HG03025 (cell line): Measurements from ENCODE around the gene MTERF4.

Source experiments
- ATAC-seq: cut with Tn5 transposase; IDR thresholded peaks from one replicate; pipeline ENCODE4 v1.9.1; 2021; ENCODE audit warnings: mild to moderate bottlenecking, moderate library complexity; ENCODE audit not compliant: unreplicated experiment, low FRiP score

Gene MTERF4

DNA sequence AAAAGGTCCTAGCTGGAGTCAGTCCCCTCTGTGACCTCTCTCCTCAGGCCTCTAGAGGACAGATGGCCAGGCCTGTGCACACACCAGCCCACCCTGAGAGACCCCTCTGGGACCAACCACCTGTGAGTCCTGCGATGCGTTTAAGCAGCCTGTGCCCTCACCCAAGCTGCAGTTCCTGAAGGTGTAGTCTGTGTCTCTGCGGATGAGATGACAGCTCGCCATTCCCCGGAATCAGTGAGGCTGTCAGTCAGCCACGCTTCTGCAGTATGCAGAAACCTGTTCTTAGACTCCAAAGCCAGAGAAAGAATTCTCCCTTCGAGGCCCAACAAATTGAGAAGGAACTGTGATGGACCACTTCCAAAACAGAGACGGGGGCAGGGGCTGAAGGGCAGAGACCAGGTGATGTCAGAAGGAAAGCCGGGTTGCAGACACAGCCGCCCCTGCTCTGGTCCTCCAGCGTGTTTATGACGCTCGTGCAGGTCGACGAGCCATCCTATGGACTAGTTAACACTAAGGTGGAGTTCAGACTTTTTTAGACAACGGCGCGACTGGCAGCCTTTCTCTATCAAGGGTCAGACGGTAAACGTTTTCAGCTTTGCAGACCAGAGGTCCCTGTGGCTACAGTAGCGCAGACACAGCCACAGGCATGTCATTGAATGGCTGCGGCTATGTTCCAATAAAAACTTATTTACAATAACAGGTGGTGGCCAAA, 10.2 kb downstream of the MTERF4 start:
- ATAC-seq, result no peak

DNA sequence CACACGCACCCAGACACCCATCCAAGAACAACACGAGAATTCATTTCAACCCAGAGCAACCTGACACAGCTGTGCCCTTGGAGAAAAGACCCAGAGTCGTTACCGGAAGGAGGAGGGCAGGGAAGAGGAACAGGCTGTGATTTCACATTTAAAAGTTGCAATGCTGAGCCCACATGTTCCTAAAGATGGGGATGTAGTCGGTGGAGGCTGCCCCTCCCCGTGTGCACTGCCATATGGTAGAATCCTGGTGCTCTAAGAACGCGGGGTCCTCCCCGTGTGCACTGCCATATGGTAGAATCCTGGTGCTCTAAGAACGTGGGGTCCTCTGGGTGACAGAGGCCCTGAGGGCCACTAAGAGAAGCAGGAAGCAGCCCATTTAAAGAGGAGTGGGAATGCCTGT, 10.9 kb downstream of the MTERF4 start:
- ATAC-seq, result no peak

DNA sequence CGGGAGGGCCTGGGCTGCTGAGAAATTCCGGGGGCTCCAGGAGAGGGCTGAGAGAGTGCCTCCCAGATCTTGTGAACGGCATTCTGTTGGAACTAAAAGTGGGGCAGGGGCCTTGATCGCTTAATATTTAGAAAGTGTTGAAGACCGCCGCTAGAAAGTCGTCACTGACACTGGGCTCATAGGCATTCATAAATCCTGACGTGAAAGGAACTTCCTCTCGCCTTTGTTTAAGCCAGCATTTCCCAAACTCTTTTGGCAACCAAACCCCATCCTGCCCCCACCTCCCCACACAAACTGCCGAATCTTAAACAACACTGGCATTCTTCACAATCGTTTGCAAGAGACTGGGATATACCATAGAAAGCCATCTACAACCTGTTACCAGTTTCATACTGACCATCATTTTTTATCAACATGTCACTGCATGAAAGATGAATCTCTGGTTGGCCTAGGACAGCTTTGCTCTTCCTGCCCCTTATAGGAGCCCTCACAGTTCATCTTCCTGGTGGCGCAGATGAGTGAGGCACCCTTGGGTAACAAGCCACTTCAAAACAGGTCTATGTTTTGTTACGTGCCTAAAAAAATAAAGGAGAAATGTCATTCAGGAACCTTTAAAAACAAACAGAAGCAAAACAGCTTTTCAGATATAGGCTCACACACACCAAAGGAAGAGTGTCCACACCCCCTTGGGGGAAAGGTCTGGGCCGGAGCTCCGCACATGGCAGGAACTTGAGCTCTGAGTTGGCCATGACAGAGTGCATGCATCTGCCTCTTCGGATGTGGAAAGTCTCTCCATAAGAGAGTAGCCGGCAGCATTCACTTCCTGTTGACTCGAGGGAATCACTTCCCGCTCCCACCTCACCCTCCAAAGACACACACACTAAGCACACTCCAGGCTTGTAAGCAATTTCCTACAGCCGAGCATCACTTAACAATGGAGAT, 13.0 kb downstream of the MTERF4 start:
- ATAC-seq, result no peak

DNA sequence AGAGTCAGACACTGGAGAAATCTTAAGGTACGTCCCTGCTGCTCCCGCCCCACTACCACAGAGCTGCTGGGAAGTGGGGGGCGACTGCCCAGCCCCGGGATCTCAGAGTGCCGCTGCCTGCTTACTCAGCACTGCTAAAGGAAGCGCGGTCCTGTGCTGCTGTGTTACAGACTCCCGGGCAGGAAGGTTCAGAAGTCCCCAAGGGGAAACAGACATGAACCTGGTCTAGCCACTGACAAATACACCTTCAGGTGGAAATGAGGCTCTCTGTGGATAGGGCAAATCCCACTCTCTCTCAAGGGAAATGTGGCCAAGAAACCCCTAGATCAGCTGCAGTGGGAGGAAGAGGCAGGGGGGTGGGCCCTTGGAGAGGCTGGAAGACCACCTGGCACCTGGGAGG, 13.7 kb downstream of the MTERF4 start:
- ATAC-seq, result no peak

DNA sequence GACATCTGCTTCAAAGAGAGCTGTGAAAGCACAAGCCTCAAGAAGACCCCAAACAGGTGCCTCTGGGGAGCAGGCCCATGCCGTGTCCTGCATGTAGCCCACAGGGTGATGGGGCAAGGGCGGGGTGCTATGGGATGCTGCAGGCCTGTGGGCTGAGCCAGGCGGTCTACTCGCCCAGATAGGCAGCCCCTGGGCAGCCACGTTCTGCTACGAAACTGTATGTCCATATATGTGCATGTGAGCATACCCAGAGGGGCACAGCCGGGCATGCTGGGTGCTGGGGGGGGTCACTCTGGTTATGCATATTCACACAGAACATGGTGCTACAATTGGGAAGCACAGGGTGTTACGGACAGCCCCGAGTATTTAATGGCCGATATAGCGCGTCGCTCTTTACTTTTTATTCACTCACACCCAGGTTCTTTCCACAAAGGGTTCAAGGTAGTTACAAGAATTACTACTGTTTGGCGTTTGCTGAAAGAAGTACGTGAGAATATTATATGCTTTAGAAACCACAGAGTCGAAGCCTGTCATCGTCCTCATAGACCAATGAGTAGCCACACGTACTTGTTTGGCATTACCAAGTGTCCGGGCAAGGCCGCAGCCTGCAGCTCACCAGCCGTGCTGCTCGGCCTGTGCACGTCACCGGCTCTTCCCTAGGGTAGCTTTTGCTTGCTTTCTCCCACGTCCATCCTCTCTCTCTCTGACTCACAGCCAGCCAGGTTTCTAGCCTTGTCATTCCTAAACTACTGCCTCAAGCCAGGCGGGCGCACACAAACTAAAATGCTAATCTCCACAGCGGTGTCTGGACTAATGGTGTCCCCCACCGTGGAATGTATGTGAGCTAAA, 14.4 kb downstream of the MTERF4 start:
- ATAC-seq, result no peak

DNA sequence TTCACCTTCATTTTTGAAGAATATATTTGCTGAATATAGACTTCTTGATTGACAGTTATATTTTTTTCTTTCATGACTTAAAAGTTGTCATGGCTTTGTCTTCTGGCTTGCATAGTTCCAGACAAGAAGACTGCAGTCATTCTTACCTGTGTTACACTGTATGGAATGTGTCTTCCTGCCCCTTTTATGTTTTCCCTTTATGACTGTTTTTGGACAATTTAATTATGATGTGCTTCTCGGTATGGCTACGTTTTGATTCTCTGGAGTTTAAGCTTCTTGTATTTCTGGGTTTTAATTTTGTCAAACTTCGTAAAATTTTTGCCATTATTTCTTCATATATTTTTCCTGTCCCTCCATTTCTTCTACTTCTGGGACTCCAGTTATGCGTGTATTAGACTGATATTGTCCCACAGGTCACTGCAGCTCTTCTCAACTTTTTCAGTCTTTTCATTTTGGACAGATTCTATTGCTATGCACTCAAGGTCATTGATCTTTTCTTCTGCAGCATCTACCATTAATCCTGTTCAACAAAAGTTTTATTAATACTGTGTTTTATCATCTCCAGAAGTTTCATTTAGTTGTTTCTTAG, 17.1 kb downstream of the MTERF4 start:
- ATAC-seq, result no peak

DNA sequence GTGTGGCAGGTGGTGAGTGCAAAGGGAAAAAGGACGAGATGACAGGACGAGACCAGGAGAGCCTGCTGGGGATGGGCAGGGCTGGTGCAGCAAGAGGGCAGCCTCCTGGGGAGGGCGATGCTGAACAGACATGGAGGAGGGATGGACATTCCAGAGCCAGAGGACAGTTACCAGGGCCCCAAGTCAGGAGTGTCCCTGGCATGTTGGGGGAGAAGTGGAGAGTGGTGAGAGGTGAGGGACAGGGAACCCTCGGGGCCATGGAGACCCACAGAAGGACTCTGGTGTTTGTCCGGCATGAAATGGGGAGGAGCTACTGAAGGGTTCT, 19.0 kb downstream of the MTERF4 start:
- no peak for ATAC-seq

DNA sequence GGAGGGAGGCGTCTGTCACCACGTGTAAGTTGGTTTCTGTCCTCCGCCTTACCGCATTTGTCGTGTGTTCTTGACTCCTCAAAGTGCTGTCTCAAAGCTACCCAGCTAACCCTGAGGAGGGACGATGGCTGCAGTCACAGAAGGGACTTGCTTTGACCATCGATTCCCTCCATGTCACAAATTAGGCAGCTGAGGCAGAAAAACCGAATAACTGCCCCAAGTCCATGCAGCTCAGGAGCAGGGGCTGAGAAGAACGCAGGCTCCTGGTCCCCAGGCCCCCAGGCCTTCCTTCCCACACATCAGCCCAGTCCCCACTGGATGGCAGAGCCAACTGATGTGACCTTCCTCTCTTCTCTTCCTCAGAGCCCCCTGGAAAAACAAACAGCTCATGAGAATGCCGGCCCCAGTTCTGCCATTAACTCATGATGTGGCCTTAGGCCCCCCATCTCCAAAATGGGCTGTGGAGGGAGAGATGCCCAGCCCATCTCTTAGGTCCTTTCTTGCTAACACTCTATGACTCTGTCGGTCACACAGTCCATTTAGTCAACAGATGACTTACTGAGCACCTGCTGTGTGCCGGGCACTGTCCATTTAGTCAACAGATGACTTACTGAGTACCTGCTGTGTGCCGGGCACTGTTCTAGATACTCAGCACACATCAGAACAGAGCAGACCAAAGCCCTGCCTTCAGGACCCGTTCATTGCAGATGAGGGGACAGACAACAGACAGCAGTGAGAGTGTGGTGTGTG, 19.6 kb downstream of the MTERF4 start:
- ATAC-seq, result no peak

DNA sequence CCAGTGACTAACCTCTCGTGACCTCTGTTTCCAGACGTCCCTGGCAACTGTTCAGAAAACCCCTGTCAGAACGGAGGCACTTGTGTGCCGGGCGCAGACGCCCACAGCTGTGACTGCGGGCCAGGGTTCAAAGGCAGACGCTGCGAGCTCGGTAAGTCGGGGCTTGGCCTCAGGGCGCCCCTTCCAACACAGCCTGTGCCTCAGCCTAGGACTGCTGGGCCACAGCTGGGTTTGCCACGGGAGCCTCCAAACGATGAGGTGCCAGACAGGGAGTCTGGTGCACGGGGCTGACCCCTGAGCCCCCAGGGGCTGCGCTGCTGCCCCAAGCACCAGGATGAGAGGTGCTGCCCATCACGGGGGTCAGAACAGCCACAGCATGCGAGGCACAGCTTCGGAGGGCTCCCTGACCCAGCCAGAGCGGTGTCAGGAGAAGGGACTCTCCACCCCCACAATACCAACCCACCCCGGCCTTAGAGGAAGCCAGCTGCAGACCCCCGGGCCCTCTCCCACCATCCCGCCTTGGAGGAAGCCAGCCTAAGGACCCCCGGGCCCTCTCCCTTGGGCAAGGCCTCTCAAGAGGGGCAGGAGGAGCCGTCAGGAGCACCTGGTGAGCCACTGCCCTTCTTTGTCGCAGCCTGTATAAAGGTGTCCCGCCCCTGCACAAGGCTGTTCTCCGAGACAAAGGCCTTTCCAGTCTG, 20.3 kb downstream of the MTERF4 start:
- no peak for ATAC-seq

DNA sequence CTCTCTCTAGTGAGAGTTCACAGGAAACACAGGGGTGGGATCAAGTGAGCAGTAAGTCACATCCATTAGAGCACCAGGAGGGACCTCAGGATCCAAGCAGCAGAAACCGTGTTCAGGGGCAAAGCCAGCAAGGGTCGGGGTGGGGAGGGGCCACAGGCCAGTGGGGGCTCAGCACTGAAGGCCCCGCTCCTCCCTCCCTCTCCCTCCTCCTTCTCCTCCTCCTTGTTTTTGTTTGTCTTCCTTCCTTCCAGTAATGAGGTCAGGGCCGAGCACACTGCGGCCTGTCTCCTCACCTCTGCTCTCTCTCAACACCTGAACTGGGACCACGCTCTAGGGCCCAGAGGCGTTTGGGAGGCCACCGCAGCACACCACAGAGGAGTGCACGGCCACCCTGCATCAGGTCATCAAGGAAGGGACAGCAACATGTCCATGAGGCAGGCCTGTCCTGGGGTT, 20.9 kb downstream of the MTERF4 start:
- no peak for ATAC-seq

DNA sequence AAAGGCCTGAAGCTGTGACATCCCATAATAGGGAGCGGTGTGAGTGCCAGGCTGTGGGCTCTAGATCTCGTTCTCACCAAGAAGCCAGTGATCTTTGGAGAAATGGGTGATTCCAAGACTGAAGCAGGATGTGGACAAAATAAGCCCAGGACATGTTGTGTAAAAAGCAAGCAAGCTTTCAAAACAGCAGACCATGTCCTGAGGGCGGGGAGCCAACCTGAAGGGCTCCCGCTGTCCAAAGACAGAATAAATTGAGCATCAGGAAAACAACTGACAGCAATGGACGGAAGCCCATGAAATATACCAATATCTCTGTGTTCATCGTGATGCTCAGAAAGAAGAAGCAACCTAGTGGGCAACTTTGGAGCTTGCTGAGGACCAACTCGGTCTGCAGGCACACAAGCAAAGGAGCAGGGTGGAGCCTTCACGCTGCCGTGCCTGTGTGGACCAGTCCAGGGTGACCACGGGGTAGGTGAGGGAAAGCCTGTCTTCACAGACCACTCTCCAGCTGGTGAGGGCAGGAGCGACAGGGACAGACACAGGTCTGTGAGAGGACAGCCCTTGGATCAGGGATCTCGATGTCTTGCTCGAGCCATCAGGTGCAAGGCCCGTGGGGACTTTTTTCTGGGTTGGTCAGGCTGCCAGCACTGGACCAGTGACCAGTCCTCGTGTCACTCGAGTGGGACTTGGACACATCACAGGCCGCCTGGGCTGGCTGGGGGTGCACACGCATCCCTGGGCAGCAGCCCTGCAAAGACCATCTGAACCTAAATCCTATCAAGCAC, 21.5 kb downstream of the MTERF4 start:
- ATAC-seq, result no peak

DNA sequence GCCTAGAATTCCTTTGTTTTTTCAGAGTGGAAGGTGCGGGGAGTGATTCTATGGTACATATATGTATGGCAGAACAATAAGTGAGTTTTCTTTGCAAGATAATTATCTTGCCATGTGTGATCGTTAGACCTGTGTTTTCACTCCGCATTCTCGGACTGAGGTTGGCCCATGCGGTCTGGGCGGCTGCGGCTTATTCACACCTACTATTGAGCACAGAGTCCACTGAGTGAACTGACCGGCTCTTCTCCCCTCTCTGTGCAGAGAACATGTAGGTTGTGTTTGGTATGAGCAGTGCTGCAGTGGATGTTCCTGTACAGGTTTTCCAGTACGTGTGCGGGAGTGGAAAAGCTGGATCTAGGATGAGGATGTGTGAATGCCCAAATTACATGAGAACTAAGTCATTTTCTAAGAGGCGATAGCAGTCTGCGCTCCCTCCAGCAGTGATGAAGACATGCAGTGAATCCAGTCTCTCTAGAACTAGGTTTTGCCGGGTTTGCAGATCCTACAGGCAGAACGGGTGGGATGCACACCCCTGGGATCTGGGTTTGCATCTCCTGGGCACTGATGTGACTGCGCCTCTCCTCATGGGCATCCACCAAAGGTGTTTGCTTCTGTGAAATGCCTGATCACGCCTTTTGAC, 27.1 kb downstream of the MTERF4 start:
- no peak for ATAC-seq

DNA sequence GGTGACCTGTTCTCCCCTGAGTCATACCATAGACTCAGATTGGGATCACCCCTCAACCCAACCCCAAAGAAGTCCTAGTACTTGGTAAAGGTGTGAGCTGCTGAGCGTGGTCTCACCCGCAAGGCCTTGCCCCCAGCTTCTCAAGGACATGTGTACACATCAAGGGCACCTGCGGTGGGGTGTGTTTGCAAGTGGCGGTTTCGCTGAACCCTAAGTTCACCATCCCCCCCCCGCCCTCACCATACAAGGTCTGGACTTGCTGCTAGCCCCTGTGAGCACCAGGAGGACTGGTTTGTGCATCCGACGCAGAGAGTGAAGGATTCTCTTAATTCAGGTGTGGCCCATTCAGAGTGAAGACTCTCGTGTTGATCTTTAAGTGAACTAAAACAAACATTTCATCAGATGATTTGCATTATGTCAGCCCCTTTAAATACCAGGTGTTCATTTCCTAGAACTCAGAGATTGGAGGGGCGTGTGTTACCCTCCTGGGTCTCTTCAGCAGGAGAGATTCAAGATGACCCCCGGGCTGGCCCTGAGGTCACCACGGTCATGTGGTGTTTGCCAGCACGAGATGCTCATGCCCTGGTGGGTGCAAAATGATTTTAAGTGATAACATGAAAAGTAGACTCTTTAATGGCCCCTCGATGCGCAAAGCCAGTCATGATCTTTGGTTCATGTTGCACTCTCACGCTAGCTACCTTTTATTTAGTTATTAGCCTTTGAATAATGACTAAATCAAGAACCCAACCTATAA, 27.8 kb downstream of the MTERF4 start:
- ATAC-seq, result no peak

DNA sequence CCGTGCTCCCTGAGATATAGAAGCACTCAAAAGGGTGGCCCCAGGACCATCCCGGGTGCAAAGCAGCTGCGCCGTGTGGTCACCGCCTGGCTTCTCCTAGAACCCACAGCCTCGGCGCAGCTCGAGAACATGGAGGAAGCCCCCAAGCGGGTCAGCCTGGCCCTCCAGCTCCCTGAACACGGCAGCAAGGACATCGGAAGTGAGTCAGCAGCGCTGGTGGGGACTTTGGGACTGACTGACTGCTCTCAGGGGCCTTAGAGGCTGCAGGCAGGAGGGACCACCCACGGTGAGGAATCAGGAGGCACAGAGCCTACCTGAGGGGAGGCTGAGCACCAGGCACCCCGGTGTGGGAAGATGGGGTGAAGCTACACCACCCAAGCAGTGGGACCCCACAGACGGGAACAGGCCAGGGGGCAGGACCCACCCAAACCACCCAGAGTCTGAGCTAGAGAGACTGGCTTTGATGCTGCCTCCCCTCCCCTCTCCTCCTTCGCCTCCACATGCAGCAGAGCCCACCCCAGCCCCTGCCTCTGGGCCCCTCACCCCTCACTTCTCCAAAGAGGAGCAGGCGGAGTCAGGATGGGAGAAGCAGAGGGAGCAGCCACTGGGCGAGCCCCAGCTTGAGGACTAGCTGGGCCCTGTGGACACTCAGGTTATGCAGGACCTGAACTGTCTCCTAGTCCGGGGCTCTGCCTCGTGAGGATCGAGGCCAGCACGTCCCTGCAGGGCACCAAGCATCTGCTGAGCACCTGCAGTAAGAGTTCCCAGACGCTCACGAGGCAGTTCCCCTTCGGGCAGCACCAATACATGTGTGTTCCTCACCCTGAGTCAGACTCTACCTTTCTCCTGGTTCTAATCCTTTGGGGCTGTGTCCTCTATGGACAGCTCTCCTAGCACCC, 28.7 kb downstream of the MTERF4 start:
- ATAC-seq, result no peak

DNA sequence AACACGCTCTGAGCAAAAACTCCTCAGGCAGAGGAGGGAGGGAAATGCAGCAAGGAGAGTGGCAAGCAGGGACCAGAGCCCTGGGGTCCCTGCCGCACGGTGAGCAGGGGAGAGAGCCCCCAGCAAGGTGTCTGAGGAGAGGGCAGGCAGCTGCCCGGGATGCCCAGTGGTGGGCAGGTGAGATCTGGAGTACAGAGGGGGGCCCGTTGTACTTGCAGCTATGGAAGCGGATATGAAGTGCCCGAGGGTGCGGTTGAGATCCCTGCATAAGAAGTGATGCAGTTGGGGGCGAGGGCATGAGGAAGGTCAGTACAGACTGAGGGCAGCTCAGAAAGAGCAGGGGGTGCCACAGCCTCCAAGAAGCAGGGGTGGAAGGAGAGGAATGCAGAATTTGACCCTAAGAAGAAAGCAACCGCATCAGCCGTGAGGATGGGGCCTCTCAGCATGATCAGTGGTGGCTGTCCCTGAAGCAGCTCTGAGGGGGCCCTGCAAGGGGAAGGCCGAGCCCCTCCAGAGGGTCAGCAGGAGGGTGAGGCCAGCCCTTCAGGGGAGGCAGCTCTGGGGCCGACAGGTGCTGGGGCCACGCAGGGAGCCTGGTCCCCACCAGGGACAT, 29.4 kb downstream of the MTERF4 start:
- no peak for ATAC-seq

DNA sequence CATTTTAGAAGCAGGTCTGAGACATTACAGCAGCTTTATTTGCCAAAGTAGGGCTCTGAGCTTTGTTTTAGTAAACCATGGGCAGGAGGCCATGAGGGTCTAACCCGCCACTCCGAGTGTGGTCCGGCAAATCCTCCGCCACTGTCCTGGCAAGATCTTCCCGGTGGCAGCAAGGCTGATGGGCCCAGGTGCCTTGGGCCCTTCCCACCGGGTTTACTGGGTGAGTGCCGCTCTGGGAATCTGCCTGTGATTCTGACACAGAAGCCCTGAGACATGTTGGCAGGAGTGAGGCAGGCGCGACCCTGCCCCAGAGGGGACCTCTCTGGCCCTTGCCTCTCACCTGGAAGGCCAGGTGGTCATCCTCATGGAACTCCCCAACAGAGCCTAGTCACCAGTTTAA, 29.9 kb downstream of the MTERF4 start:
- no peak for ATAC-seq
